KG1 (cell line): ENCODE results near the gene PIM1.
"Not testable (repeated sequence)": the region's sequence is repeated elsewhere in the genome, so short reads cannot be mapped to it uniquely, and the experiment has no call there.

ENCODE experiments used
- DNase-seq: peaks from one replicate; lab custom pipeline; 2025; lab: John Stamatoyannopoulos, UW

Gene PIM1

GRCh38 chr6:37169496-37170272 is at the start of gene PIM1:
Gene PIM1 (plus strand): TSS chr6:37170152. CDS start chr6:37170576, 424 bp downstream.
- DNase-seq, result peak; percentile 89

DNA sequence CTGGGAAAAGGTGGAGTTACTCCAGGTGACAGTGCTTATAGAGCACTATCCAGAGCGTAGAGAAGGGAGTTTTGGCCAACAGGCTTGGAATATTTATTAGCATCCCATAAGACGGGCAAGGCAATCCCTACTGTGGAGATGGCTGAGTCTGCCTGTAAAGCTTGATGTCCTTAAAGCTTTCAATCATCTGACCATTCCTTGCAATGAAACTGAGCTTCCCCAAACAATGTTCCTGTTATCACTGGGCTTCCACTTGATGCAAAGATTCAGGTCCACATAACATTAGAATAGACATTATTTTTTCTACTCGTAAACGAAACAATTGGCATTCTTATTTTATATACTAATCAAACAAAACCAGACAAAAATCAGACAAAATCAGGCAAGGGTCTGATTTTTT is 48.4 kb upstream of the PIM1 start:
- no peak for DNase-seq

GRCh38 chr6:37122861-37123260 is 47.1 kb upstream of the PIM1 start:
- no peak for DNase-seq

DNA sequence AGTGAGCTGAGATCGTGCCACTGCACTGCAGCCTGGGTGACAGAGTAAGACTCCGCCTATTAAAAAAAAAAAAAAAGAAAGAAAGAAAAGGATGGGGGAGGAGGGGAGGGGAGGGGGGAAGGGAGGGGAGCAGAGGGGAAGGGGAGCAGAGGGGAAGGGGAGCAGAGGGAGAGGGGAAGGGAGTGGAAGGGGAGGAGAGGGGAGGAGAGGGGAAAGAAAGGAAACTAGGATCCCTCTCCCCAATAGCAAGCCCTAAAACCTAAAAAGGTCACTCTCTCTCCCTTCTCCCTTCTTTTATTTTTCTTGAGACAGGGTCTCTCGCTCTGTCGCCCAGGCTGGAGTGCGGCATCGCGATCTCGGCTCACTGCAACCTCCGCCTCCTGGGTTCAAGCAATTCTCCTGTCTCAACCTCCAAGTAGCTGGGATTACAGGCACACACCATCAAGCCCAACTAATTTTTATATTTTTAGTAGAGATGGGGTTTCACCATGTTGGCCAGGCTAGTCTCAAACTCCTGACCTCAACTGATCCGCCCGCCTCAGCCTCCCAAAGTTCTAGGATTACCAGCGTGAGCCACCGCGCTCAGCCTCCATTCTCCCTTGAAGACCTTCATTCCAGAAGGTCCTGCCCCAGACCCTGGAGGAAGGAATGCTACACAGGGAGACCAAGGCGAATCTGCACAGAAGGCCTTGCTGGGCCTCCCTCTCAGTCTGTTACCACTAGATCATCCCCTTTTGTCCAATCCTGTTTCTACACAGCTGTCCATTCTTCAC is 45.8 kb upstream of the PIM1 start:
- no peak for DNase-seq

GRCh38 chr6:37125774-37126492 is 44.0 kb upstream of the PIM1 start:
- DNase-seq, result no peak

- no peak for DNase-seq
Measured at GRCh38 chr6:37126493-37126958, 43.4 kb upstream of the PIM1 start.

GRCh38 chr6:37126961-37127616 is 42.9 kb upstream of the PIM1 start:
- DNase-seq, result no peak

DNA sequence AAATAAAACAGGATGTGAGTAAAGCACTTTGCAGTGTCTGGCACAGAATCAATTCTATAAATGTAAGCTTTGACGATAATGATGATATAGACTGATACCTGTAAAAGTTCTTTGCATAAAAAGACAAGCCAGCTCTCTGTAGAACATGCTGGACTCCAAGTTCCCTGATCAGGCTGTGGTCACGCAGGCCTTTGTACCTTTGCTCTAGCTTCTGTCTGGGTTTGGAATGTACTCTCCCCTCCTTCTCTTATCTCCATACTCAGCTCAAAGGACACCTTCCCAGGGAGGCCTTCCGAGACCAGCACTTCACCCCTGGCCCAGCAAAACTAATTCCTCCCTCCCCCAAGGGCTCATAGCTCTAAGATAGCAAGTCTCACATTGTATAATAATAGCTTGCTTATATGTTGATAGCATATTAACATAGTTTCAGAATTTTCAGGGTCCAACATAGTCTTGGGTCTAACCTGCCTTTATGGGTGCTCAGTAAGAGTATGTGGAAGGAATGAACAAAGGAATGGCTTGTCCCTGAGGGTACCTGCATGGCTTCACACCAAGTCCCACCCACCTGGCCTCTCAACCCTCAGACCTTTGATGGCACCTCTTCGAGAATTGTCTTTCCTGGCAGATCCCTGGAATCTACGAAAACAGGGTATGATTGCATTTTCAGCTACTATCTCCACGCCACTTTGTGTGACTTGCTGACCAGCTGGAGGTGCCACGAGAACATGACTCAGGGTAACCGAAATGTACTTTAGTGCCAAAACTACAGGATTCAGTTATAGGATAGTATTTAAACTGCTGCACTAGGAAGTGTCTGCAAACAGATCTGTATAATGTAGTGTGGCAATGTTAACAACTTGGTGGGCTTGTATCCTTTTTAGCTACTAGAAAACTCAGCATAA is 41.7 kb upstream of the PIM1 start:
- no peak for DNase-seq

GRCh38 chr6:37128863-37129443 is 41.0 kb upstream of the PIM1 start:
- not testable (repeated sequence) for DNase-seq

- DNase-seq, result no peak
Measured at GRCh38 chr6:37129566-37129965, 40.4 kb upstream of the PIM1 start.

GRCh38 chr6:37130704-37131103 is 39.2 kb upstream of the PIM1 start:
- no peak for DNase-seq

- no peak for DNase-seq
Measured at GRCh38 chr6:37131104-37131959, 38.6 kb upstream of the PIM1 start.

GRCh38 chr6:37131960-37132253 is 38.0 kb upstream of the PIM1 start:
- DNase-seq, result no peak

DNA sequence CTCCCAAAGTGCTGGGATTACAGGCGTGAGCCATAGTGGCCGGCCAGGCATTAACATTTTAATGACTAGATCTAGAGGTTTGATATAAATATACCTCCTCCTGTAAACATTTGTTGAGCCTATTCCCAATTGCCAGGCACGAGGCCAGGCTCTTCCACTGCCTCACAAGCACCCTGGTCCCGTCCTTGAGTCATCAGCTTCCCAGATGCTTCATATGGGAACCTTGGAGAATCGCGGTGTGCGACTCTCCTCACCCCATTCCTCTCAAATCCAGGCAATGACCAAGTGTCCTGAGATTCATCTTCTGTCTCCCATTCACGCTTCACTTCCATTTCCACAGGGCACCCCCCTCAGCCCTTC is 35.9 kb upstream of the PIM1 start:
- DNase-seq, result no peak

- no peak for DNase-seq
Measured at GRCh38 chr6:37134396-37135191, 35.4 kb upstream of the PIM1 start.

GRCh38 chr6:37135835-37136694 is 33.9 kb upstream of the PIM1 start:
- no peak for DNase-seq

DNA sequence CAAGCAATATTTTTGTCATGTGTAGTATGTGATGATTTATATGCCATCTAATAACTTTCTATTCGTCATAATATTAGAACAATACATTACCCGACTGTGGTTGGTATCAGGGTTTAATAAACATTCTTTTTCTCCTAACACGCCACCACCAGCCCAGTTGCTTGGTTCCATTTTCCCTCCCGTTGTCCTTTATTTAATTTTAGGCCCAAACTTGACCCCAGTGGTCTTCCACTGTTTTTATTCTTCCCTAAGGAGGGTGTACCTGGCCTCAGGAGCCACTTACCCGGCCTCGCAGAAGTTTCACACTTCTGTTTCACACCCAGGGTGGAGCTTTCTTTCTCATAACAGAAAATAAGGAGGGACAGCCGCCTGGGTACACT is 33.1 kb upstream of the PIM1 start:
- DNase-seq, result no peak
